Mucosa of descending colon (tissue), 3 donors: ENCODE data around the gene GGPS1. TPM values are rescaled to one million over a fixed set of nuclear protein-coding genes. Genes with fewer than 3 reads are reported as not detected.
A peak's percentile ranks its signal among the peaks of the same experiment; 100 is the strongest.

Source experiments
- ATAC-seq: fragments of 200-7000 bp; cut with Tn5 transposase; one replicate; pipeline ENCODE4 v1.9.1; 2020; ENCODE audit warnings: mild to moderate bottlenecking, moderate library complexity
- DNase-seq, 3 donors: peaks; one replicate each; pipeline ENCODE4 v3.0.0-alpha.2; 2020
- H3K36me3 ChIP-seq: fragments of 200-600 bp; one replicate; pipeline ENCODE4 v1.8.0; 2021; ENCODE audit warnings: low read depth, mild to moderate bottlenecking
- H3K4me1 ChIP-seq: fragments of 200-600 bp; one replicate; pipeline ENCODE4 v1.8.0; 2021; ENCODE audit warnings: low read depth, mild to moderate bottlenecking
- H3K4me3 ChIP-seq: fragments of 200-600 bp; one replicate; pipeline ENCODE4 v1.8.0; 2021; ENCODE audit warnings: mild to moderate bottlenecking
- H3K9me3 ChIP-seq: fragments of 200-600 bp; one replicate; pipeline ENCODE4 v1.8.0; 2021; ENCODE audit warnings: mild to moderate bottlenecking
- intact Hi-C, 2 donors: fragments of 100-400 bp; cut with DNase I in 1 of 2; cut with micrococcal nuclease in 1 of 2; formaldehyde crosslinking; loops; one replicate each; pipeline versions ENCODE4 v1.11.0 to v1.11.1; 2022; cut with DNase I, micrococcal nuclease
- total RNA-seq, 3 donors: library from RNA; stranded (reverse); fragmentation: NEBNext Ultra II Directional in 2 of 3; extraction: Animal tissue kit (Norgen Biotek cat#: 25700) in 2 of 3; gene quantifications; one replicate each; pipeline versions ENCODE4 v1.2.1 to v1.2.4, GENCODE V29; 2021 to 2023
- TF ChIP-seq, protein P1 (sequence below): fragments of 200-600 bp; IDR thresholded peaks from one replicate; pipeline ENCODE4 v1.8.0; 2022; ENCODE audit warnings: antibody characterized with exemption, mild to moderate bottlenecking
- donor health status: DM: no; HTN: no; CAD: no; lungs with moderate emphysema.
- donor health status: DM: no; HTN: no; CAD: no.
- donor health status: DM: no; HTN: yes; CAD: no.

Gene GGPS1
- total RNA-seq, 3 donors from 2014 or later, result 26.4 to 40.8 (median 34.1) TPM

GRCh38 chr1:235326719-235327558 is 1.4 kb upstream of the GGPS1 start:
- Histone ChIP-seq H3K9me3 (no peaks in the 10 kb centered on the region), H3K4me1 (peaks cover 45% of the 10 kb centered on the region), H3K36me3 (no peaks in the 10 kb centered on the region), H3K4me3 (peak overlapping the region; percentile 100)
- TF ChIP-seq, protein P1, sequence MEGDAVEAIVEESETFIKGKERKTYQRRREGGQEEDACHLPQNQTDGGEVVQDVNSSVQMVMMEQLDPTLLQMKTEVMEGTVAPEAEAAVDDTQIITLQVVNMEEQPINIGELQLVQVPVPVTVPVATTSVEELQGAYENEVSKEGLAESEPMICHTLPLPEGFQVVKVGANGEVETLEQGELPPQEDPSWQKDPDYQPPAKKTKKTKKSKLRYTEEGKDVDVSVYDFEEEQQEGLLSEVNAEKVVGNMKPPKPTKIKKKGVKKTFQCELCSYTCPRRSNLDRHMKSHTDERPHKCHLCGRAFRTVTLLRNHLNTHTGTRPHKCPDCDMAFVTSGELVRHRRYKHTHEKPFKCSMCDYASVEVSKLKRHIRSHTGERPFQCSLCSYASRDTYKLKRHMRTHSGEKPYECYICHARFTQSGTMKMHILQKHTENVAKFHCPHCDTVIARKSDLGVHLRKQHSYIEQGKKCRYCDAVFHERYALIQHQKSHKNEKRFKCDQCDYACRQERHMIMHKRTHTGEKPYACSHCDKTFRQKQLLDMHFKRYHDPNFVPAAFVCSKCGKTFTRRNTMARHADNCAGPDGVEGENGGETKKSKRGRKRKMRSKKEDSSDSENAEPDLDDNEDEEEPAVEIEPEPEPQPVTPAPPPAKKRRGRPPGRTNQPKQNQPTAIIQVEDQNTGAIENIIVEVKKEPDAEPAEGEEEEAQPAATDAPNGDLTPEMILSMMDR, result no peak
- intact Hi-C loops, result no loop called here
- DNase-seq (peak; percentile 56 to 68 (median 62)), ATAC-seq (peak; percentile 0)

DNA sequence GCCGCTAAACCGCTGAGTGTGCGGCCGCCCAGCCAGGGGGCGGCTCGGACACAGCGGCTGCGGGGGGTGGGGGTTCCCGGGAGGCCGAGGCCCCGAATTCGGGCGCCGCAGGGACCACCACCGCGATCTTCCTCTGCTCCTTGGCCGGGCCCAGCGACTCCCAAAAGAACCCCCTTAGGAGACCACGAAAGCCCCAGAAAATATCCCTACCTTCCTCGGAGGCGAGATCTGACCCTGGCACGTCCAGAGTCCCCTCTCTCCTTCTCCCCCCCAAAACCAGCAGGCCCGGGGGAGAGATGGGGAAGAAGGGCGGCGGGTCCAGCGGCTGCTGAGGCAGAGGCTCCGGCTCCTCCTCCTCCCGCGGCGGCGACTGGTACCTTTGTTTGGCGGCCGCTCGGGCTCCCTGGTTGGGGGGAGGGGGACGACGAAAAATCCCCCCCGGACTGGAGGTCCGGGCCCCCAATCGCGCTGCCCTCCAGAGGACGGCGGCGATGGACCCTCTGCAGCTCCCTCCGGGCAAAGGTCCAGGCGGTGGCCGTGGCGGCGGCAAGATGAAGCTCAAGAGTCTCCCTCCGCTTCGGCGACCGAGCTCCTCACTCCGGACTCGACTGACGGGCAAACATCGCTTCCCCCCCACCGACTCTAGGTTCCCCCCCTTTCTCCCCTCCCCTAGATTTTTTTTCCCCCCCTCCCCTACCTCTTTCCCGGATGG is 655 bp upstream of the GGPS1 start, which contains the start of gene ARID4B:
ARID4B (minus strand) TSS at position 621 of the 712 bp plus-strand sequence. CDS start 1,260 bp downstream, outside the sequence.
- intact Hi-C loops, result no loop called here
- TF ChIP-seq, protein P1, result no peak
- Histone ChIP-seq H3K4me3 (peak within 1 kb of the TSS; percentile 100), H3K36me3 (no peaks in the 10 kb centered on the region), H3K4me1 (peaks cover 43% of the 10 kb centered on the region), H3K9me3 (no peaks in the 10 kb centered on the region)
- DNase-seq, result peak in 2 of 3 donors; percentile 85 to 92
- peak; percentile 28 for ATAC-seq

GRCh38 chr1:235329139-235329902 is 951 bp downstream of the GGPS1 start:
- no peaks in the 10 kb centered on the region for H3K9me3 ChIP-seq
- peak; percentile 47 to 60 (median 60) for DNase-seq
- TF ChIP-seq, protein P1, result no peak
- H3K4me1 ChIP-seq, result peaks cover 40% of the 10 kb centered on the region
- peak; percentile 8 for ATAC-seq
- peak overlapping the region; percentile 100 for H3K4me3 ChIP-seq
- intact Hi-C loops, result no loop called here
- no peaks in the 10 kb centered on the region for H3K36me3 ChIP-seq

GRCh38 chr1:235330918-235331285 is 2.5 kb downstream of the GGPS1 start:
- no peaks in the 10 kb centered on the region for H3K9me3 ChIP-seq
- TF ChIP-seq, protein P1, result no peak

DNA sequence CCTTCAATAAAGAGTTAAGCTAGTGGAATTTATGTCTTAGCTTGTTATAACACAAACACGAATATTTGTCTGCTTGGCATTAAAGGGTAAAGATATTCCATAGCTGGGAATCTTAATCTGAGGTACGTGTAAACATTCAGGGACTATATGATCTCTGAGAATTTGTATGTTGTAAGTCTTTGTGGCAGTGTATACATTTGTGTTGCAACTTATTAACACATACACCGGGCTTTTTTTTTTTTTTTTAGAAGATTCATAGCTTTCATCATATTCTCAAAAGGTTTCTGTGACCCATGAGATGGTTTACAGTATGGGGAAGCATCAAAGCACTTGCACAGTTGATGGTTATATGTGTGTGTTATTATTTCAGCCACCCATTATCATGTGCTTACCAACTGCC is 3.0 kb downstream of the GGPS1 start:
- TF ChIP-seq, protein P1, result no peak
- Histone ChIP-seq H3K36me3 (no peaks in the 10 kb centered on the region), H3K4me1 (peaks cover 24% of the 10 kb centered on the region), H3K4me3 (no peak overlapping the region), H3K9me3 (no peaks in the 10 kb centered on the region)
- DNase-seq, result no peak
- intact Hi-C loops, result no loop called here
- ATAC-seq, result no peak

More at GRCh38 chr1:235330918-235331285, 2.5 kb downstream of the GGPS1 start:
- Histone ChIP-seq H3K4me3 (no peak overlapping the region), H3K4me1 (peaks cover 29% of the 10 kb centered on the region), H3K36me3 (no peaks in the 10 kb centered on the region)
- ATAC-seq (no peak), DNase-seq (no peak)
- intact Hi-C loops, result no loop called here
